GM12864 (cell line): ENCODE measurements around the gene GALNT12.

Experiments used
- DNase-seq: peaks from one replicate; pipeline ENCODE4 v3.0.0-alpha.2; 2011; ENCODE audit warnings: low read depth
- H3K4me3 ChIP-seq: 2 replicates; pipeline ENCODE4 v1.5.1; 2011; ENCODE audit warnings: mild to moderate bottlenecking, low read depth, low read length, control low read depth
- CTCF ChIP-seq: IDR thresholded peaks from 2 replicates; pipeline ENCODE4 v1.5.1; 2011; ENCODE audit warnings: low read depth, mild to moderate bottlenecking, moderate library complexity, low read length, control low read depth, inconsistent platforms; ENCODE audit errors: missing control alignments

The GALNT12 gene

GRCh38 chr9:98849563-98849962 lies 42.1 kb downstream of the GALNT12 start:
- TF ChIP-seq CTCF: no peak
- no peak overlapping the region for H3K4me3 ChIP-seq
- DNase-seq: no peak

- TF ChIP-seq CTCF: no peak
- H3K4me3 ChIP-seq: no peak overlapping the region
- no peak for DNase-seq
Observed at GRCh38 chr9:98850851-98851729, 43.6 kb downstream of the GALNT12 start.

- TF ChIP-seq CTCF: no peak
- no peak overlapping the region for H3K4me3 ChIP-seq
- no peak for DNase-seq
Observed at GRCh38 chr9:98851730-98852459, 44.4 kb downstream of the GALNT12 start.

GRCh38 chr9:98852460-98852734 lies 44.9 kb downstream of the GALNT12 start:
- DNase-seq: no peak
- H3K4me3 ChIP-seq: no peak overlapping the region
- no peak for TF ChIP-seq CTCF

- no peak for DNase-seq
- H3K4me3 ChIP-seq: no peak overlapping the region
- TF ChIP-seq CTCF: no peak
Observed at GRCh38 chr9:98852961-98853360, 45.5 kb downstream of the GALNT12 start.

GRCh38 chr9:98854266-98854665 lies 46.8 kb downstream of the GALNT12 start:
- TF ChIP-seq CTCF: no peak
- no peak for DNase-seq
- no peak overlapping the region for H3K4me3 ChIP-seq
